ENCODE results near the gene EFCAB8.

DNA sequence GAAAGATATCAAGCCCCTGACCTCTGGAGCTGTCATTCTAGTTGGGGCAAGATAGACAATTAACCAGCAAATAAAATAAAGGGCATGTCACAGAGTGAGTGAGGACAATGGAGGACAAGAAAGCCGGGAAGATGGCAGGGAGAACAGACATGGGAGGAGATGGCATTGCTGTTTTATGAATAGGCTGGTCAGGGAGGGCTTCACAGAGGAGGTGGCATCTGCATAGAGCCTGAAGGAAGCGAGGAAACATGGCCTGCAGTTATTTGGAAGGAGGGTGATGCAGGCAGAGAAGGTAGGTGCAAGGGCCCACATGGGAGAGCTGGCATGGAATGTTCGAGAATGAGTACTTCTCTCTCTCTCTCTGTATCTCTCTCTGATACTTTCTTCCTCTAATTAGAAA lies 63.7 kb downstream of the EFCAB8 start:
- TF ChIP-seq CTCF (conservative IDR thresholded peaks at IDR 0.05; ENCODE audit: low read length): no peak
- no peak for TF ChIP-seq EZH2phosphoT487 (IDR thresholded peaks at IDR 0.05; ENCODE audit: borderline replicate concordance, low read depth, low read length)

All from OCI-LY7 (cell line).